Breast epithelium (tissue), 3 donors: ENCODE results near the gene MRPL43.

Experiments used
- POLR2A ChIP-seq: fragments of 450-650 bp; IDR thresholded peaks from one replicate; pipeline ENCODE4 v1.6.1; 2016; ENCODE audit warnings: antibody characterized with exemption, mild to moderate bottlenecking, moderate library complexity
- TF ChIP-seq, protein P1 (sequence below), 3 donors: fragments of 450-650 bp; IDR thresholded peaks; one replicate each; pipeline ENCODE4 v1.5.1; 2016 to 2017; ENCODE audit warnings: antibody characterized with exemption in 3 of 3, mild to moderate bottlenecking in 3 of 3, moderate library complexity in 3 of 3

DNA sequence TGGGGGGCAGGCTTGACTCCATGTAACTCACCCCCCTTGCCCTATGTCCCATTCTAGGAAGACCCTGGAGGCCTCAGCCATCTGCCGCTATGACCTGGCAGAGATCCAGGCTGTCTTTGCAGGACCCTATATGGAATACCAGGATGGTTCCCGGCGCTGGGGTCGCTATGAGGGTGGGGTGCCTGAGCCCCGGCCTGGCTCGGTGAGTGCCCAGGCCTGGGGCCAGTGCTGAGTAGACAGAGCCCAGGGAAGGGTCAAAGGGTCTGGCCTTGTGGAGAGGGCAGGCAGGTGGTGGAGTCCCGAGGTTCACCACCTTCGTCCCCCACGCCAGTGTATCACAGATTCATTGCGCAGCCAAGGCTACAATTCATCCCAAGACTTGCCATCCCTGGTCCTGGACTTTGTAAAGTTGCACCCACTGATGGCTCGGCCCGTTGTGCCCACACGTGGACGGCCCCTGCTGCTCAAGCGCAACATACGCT is 7.5 kb downstream of the MRPL43 start:
- TF ChIP-seq, protein P1, sequence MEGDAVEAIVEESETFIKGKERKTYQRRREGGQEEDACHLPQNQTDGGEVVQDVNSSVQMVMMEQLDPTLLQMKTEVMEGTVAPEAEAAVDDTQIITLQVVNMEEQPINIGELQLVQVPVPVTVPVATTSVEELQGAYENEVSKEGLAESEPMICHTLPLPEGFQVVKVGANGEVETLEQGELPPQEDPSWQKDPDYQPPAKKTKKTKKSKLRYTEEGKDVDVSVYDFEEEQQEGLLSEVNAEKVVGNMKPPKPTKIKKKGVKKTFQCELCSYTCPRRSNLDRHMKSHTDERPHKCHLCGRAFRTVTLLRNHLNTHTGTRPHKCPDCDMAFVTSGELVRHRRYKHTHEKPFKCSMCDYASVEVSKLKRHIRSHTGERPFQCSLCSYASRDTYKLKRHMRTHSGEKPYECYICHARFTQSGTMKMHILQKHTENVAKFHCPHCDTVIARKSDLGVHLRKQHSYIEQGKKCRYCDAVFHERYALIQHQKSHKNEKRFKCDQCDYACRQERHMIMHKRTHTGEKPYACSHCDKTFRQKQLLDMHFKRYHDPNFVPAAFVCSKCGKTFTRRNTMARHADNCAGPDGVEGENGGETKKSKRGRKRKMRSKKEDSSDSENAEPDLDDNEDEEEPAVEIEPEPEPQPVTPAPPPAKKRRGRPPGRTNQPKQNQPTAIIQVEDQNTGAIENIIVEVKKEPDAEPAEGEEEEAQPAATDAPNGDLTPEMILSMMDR (IDR thresholded peaks at IDR 0.05), result no peak
- TF ChIP-seq POLR2A, result no peak
